HepG2 (cell line): ENCODE measurements around the gene ACOXL. TPM values are rescaled to one million over a fixed set of nuclear protein-coding genes. Genes with fewer than 3 reads are reported as not detected.

ENCODE experiments used
- ATAC-seq: fragments of 200-7000 bp; cut with Tn5 transposase; 3 replicates; pipeline ENCODE4 v1.9.1; 2020; ENCODE audit warnings: mild to moderate bottlenecking, moderate library complexity
- BruUV-seq: library from RNA; stranded (reverse); fragments of 400-500 nt; replicated peaks from 2 replicates; lab custom pipeline; 2021; lab: Mats Ljungman, UMichigan
- CTCF ChIA-PET: fragments of 300-600 bp; formaldehyde crosslinking; extraction: SDS; loops from one replicate; lab custom pipeline; 2021; ENCODE audit warnings: low total read pairs, inconsistent platforms, low intra/inter-chr PET ratio; lab: Yijun Ruan, JAX
- POLR2A ChIA-PET: fragments of 350-600 bp; sonication (Branson Sonifier 250); formaldehyde crosslinking; loops from one replicate; lab custom pipeline; 2020; ENCODE audit warnings: antibody characterized with exemption, inconsistent platforms; lab: Yijun Ruan, JAX
- DNase-seq: peaks from one replicate; pipeline ENCODE4 v3.0.0-alpha.2; 2015; ENCODE audit warnings: low spot score
- FAIRE-seq: peaks from 3 replicates; lab custom pipeline; 2011; peaks lifted over from hg19 to GRCh38; lab: Jason Lieb, UNC
- H2AFZ ChIP-seq: one replicate; pipeline ENCODE4 v1.6.1; 2011; ENCODE audit warnings: low read length, inconsistent platforms
- H3K27ac ChIP-seq: fragments of 300-600 bp; 3 replicates; pipeline ENCODE4 v1.8.0; 2011; ENCODE audit warnings: mixed run types, mild to moderate bottlenecking, mixed read lengths, low read length, inconsistent platforms; ENCODE audit not compliant: insufficient read depth; ENCODE audit errors: extremely low read length
- H3K27me3 ChIP-seq, 2 experiments: fragments of 200-600 bp in 1 of 2; 2 replicates in 1 of 2; 3 replicates in 1 of 2; pipeline versions ENCODE4 v1.6.0 to v1.8.0; 2011; ENCODE audit warnings: low read length in 2 of 2, mild to moderate bottlenecking in 2 of 2, moderate library complexity in 2 of 2, inconsistent platforms in 1 of 2; ENCODE audit not compliant: insufficient read depth in 2 of 2, control insufficient read depth in 1 of 2
- H3K36me3 ChIP-seq, 2 experiments: fragments of 200-600 bp in 1 of 2; replicated peaks in 1 of 2; 2 replicates in 1 of 2; 3 replicates in 1 of 2; pipeline versions ENCODE4 v1.5.1 to v1.8.0; 2011; ENCODE audit warnings: low read length in 2 of 2, inconsistent platforms in 1 of 2; ENCODE audit not compliant: insufficient read depth in 2 of 2, control insufficient read depth in 1 of 2
- H3K4me1 ChIP-seq: 2 replicates; pipeline ENCODE4 v1.5.1; 2012; ENCODE audit warnings: low read length, inconsistent platforms; ENCODE audit not compliant: insufficient read depth
- H3K4me2 ChIP-seq: 2 replicates; pipeline ENCODE4 v1.6.0; 2011; ENCODE audit warnings: low read depth, low read length, inconsistent platforms
- H3K4me3 ChIP-seq, 3 experiments: fragments of 200-600 bp in 1 of 3; sonication (generic), shearing (Covaris generic) in 1 of 3; replicated peaks in 1 of 3; 2 replicates each; pipeline ENCODE4 v1.5.1; 2011 to 2016; ENCODE audit warnings: low read length in 3 of 3, inconsistent platforms in 2 of 3, low read depth in 2 of 3, mild to moderate bottlenecking in 2 of 3, control low read depth in 1 of 3, mixed read lengths in 1 of 3; ENCODE audit not compliant: insufficient read depth in 1 of 3
- H3K79me2 ChIP-seq: one replicate; pipeline ENCODE4 v1.6.1; 2011; ENCODE audit warnings: low read length, inconsistent platforms; ENCODE audit not compliant: insufficient read depth
- H3K9ac ChIP-seq: 2 replicates; pipeline ENCODE4 v1.6.0; 2011; ENCODE audit warnings: mild to moderate bottlenecking, low read depth, low read length, inconsistent platforms; ENCODE audit not compliant: insufficient read depth
- H3K9me3 ChIP-seq: 2 replicates; pipeline ENCODE4 v1.5.1; 2012; ENCODE audit warnings: mild to moderate bottlenecking, low read length
- H4K20me1 ChIP-seq: 2 replicates; pipeline ENCODE4 v1.6.0; 2011; ENCODE audit warnings: inconsistent platforms, mild to moderate bottlenecking, low read length, moderate library complexity; ENCODE audit not compliant: insufficient read depth
- MXD4 ChIP-seq: IDR thresholded peaks from 2 replicates; pipeline ENCODE4 v1.6.1; 2016; ENCODE audit warnings: mild to moderate bottlenecking, missing biosample characterization, missing genetic modification reagents
- NFE2L1 ChIP-seq: sonication (generic); formaldehyde crosslinking; IDR thresholded peaks from 2 replicates; pipeline ENCODE4 v1.4.0; 2020; ENCODE audit warnings: missing genetic modification reagents, mild to moderate bottlenecking, borderline replicate concordance
- ZNF264 ChIP-seq: sonication (generic); formaldehyde crosslinking; IDR thresholded peaks from 2 replicates; pipeline ENCODE4 v1.4.0; 2020; ENCODE audit warnings: missing genetic modification reagents
- ZNF792 ChIP-seq: IDR thresholded peaks from 2 replicates; pipeline ENCODE4 v1.6.1; 2016
- WGBS: methylation state at CpG from one replicate; pipeline ENCODE4 v1.1.6; 2017; ENCODE audit warnings: low lambda C conversion rate; 5-methylcytosine and 5-hydroxymethylcytosine counted together
- in situ Hi-C: cut with HindIII; loops from 2 replicates; pipeline ENCODE4 v1.10.0; 2017; ENCODE audit warnings: low pct_unique_long_range_greater_than_20kb; ENCODE audit not compliant: extremely low pct_ligation_motif_present
- intact Hi-C: fragments of 100-400 bp; cut with micrococcal nuclease; formaldehyde crosslinking; loops from one replicate; pipeline ENCODE4 v1.10.0; 2022; ENCODE audit not compliant: unreplicated experiment
- polyA plus RNA-seq, 8 experiments: library from polyadenylated mRNA; depleted of rRNA in 3 of 8; stranded (reverse) in 7 of 8; unstranded in 1 of 8; fragments of >200 nt; fragmentation: Illumina TruSeq in 4 of 8; extraction: Trizol in 4 of 8; gene quantifications; 2 replicates each; pipeline versions ENCODE4 v1.2.1 to v1.2.3, GENCODE V29; 2011 to 2016; ENCODE audit warnings: low read depth in 4 of 8, missing spikeins in 1 of 8, mixed read lengths in 1 of 8; ENCODE audit not compliant: insufficient read depth in 1 of 8
- total RNA-seq, 5 experiments: library from RNA; depleted of rRNA; stranded (reverse); fragments of >200 nt; fragmentation: Illumina TruSeq; extraction: Trizol; gene quantifications; 2 replicates each; pipeline ENCODE4 v1.2.3, GENCODE V29; 2016; ENCODE audit warnings: low read depth in 1 of 5
- TF ChIP-seq, protein P1 (sequence below): sonication (generic); formaldehyde crosslinking; IDR thresholded peaks from 2 replicates; pipeline ENCODE4 v1.5.0; 2020; ENCODE audit warnings: missing genetic modification reagents
- TF ChIP-seq, protein P2 (sequence below): fragments of 450-650 bp; IDR thresholded peaks from 2 replicates; pipeline ENCODE4 v1.6.1; 2017; ENCODE audit warnings: mild to moderate bottlenecking

ACOXL gene
- total and polyA plus RNA-seq, 2 of the 13 experiments (the other 11 are each of a cell fraction or from before 2014, with no cell fraction given) = not detected

DNA sequence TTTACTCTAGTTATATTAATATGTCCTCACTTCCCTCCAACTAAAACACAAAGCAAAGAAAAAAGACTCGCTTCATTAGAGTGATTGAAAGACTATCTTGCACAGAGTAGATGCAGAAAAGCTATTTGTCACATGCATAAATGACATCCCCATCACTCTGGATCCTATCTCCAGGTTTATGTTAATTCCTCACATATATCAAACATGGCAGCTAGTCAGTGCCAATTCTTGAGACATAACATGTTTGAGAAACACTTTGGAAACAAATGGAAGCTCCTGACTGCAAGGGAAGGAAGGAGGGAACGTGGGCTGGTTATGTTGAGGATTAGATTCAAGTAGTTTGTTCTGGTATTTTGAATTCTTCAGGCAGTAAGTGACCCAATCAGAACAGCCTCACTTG is 298.6 kb downstream of the ACOXL start:
- Histone ChIP-seq H3K4me1 (peaks cover 34% of the 10 kb centered on the region), H2AFZ (no peak overlapping the region), H3K36me3 (no peaks in the 10 kb centered on the region), H4K20me1 (no peaks in the 10 kb centered on the region), H3K27ac (no peak overlapping the region), H3K4me3 (no peak overlapping the region), H3K9me3 (no peaks in the 10 kb centered on the region), H3K27me3 (peaks cover 3 to 38% of the 10 kb centered on the region in 2 experiments; a peak in 3 of 5 replicates), H3K9ac (no peak overlapping the region), H3K4me2 (no peak overlapping the region), H3K79me2 (no peaks in the 10 kb centered on the region)
- WGBS = 66% methylated on average over 2 of the region's 2 CpGs
- POLR2A ChIA-PET = no interaction called here
- TF ChIP-seq, protein P1, sequence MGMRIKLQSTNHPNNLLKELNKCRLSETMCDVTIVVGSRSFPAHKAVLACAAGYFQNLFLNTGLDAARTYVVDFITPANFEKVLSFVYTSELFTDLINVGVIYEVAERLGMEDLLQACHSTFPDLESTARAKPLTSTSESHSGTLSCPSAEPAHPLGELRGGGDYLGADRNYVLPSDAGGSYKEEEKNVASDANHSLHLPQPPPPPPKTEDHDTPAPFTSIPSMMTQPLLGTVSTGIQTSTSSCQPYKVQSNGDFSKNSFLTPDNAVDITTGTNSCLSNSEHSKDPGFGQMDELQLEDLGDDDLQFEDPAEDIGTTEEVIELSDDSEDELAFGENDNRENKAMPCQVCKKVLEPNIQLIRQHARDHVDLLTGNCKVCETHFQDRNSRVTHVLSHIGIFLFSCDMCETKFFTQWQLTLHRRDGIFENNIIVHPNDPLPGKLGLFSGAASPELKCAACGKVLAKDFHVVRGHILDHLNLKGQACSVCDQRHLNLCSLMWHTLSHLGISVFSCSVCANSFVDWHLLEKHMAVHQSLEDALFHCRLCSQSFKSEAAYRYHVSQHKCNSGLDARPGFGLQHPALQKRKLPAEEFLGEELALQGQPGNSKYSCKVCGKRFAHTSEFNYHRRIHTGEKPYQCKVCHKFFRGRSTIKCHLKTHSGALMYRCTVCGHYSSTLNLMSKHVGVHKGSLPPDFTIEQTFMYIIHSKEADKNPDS (CRISPR knock-in tag) = no peak
- TF ChIP-seq ZNF264 (CRISPR knock-in tag) (no peak), MXD4 (CRISPR knock-in tag) (no peak), ZNF792 (CRISPR knock-in tag) (no peak), NFE2L1 (no peak)
- TF ChIP-seq, protein P2, sequence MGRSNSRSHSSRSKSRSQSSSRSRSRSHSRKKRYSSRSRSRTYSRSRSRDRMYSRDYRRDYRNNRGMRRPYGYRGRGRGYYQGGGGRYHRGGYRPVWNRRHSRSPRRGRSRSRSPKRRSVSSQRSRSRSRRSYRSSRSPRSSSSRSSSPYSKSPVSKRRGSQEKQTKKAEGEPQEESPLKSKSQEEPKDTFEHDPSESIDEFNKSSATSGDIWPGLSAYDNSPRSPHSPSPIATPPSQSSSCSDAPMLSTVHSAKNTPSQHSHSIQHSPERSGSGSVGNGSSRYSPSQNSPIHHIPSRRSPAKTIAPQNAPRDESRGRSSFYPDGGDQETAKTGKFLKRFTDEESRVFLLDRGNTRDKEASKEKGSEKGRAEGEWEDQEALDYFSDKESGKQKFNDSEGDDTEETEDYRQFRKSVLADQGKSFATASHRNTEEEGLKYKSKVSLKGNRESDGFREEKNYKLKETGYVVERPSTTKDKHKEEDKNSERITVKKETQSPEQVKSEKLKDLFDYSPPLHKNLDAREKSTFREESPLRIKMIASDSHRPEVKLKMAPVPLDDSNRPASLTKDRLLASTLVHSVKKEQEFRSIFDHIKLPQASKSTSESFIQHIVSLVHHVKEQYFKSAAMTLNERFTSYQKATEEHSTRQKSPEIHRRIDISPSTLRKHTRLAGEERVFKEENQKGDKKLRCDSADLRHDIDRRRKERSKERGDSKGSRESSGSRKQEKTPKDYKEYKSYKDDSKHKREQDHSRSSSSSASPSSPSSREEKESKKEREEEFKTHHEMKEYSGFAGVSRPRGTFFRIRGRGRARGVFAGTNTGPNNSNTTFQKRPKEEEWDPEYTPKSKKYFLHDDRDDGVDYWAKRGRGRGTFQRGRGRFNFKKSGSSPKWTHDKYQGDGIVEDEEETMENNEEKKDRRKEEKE = no peak
- intact Hi-C loops = no loop called here
- CTCF ChIA-PET = no interaction called here
- no TSS peak for BruUV-seq
- in situ Hi-C loops = no loop called here
- ATAC-seq (no peak), DNase-seq (no peak), FAIRE-seq (no peak)
